GM19193 (cell line): Measurements from ENCODE around the gene UMODL1.

Source experiments
- POLR2A ChIP-seq: IDR thresholded peaks from 4 replicates; pipeline ENCODE4 v1.6.1; 2011; ENCODE audit not compliant: insufficient read depth, insufficient read length; ENCODE audit errors: extremely low read depth

Gene UMODL1

GRCh38 chr21:42145569-42146272, 74.6 kb downstream of the UMODL1 start:
- TF ChIP-seq POLR2A, result no peak

GRCh38 chr21:42146273-42146805, 75.2 kb downstream of the UMODL1 start:
- TF ChIP-seq POLR2A, result no peak

GRCh38 chr21:42146821-42147220, 75.7 kb downstream of the UMODL1 start:
- no peak for TF ChIP-seq POLR2A

GRCh38 chr21:42147386-42148020, 76.4 kb downstream of the UMODL1 start:
- TF ChIP-seq POLR2A, result no peak

GRCh38 chr21:42148097-42148496, 77.0 kb downstream of the UMODL1 start:
- TF ChIP-seq POLR2A, result no peak

GRCh38 chr21:42148584-42148983, 77.5 kb downstream of the UMODL1 start:
- no peak for TF ChIP-seq POLR2A

GRCh38 chr21:42149656-42150473, 78.7 kb downstream of the UMODL1 start:
- no peak for TF ChIP-seq POLR2A

- no peak for TF ChIP-seq POLR2A
Measured at GRCh38 chr21:42150474-42151085, 79.5 kb downstream of the UMODL1 start.

GRCh38 chr21:42151148-42151947, 80.2 kb downstream of the UMODL1 start:
- no peak for TF ChIP-seq POLR2A

- no peak for TF ChIP-seq POLR2A
Measured at GRCh38 chr21:42151948-42152220, 80.8 kb downstream of the UMODL1 start.

GRCh38 chr21:42153046-42153686, 82.0 kb downstream of the UMODL1 start:
- no peak for TF ChIP-seq POLR2A

- TF ChIP-seq POLR2A, result no peak
Measured at GRCh38 chr21:42153746-42154145, 82.6 kb downstream of the UMODL1 start.

GRCh38 chr21:42154237-42155044, 83.3 kb downstream of the UMODL1 start:
- TF ChIP-seq POLR2A, result no peak
